GM21360 (cell line): ENCODE results near the gene SH2D6.
"Not testable (repeated sequence)": the region's sequence is repeated elsewhere in the genome, so short reads cannot be mapped to it uniquely, and the experiment has no call there.

Experiments used
- ATAC-seq: cut with Tn5 transposase; IDR thresholded peaks from one replicate; pipeline ENCODE4 v1.9.1; 2021; ENCODE audit warnings: mild to moderate bottlenecking, moderate library complexity; ENCODE audit not compliant: unreplicated experiment

The SH2D6 gene

DNA sequence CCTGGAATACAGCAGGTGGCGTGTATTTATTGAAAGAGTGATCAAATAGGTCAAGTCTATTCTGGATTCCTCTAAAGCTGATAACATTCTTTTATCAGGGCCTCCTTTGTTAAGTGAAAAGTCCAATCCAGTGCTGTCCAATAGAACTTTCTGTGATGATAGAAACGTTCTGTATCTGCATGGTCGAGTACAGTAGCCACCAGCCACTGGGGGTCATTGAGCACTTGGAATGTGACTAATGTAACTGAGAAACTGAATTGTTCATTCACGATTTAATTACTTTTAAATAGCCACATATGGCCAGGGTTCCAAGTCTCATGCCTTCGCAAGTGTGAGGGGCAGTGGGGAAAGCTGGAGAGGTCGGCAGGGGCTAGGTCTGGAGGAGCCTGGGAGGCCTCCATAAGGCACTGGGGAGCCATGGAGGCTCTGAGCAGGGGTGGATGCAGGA lies 20.5 kb downstream of the SH2D6 start:
- ATAC-seq: no peak

DNA sequence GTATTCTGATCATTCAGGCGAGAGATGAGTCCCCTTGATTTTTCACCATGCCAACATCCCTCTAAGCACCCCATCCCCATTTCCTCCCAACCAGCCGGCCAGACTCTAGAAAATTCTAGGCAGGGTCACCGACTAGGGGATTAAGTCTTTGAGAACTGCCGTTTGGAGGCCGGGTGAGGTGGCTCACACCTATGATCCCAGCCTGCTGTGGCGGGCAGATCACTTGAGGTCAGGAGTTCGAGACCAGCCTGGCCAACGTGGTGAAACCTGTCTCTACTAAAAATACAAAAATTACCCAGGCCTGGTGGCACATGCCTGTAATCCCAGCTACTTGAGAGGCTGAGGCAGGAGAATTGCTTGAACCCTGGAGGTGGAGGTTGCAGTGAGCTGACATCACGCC lies 21.1 kb downstream of the SH2D6 start:
- ATAC-seq: not testable (repeated sequence)

DNA sequence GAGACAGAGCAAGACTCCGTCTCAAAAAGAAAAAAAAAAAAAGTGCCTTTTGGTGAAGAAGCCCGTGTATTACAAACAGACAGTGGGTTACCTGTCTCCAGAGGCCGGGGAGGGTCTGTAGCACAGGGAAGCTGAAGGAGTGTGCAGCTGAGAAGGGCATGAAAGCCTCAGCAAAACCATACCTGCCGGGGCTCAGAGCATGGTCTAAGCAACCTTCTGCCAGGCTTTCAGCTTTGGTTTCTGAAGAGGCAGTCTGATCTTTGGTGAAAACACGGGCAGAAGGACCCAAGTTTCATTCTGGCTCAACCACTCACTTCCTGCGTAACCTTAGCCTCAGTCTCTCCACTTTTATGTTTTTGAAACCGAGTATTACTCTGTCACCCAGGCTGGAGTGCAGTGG lies 21.5 kb downstream of the SH2D6 start:
- ATAC-seq: no peak

DNA sequence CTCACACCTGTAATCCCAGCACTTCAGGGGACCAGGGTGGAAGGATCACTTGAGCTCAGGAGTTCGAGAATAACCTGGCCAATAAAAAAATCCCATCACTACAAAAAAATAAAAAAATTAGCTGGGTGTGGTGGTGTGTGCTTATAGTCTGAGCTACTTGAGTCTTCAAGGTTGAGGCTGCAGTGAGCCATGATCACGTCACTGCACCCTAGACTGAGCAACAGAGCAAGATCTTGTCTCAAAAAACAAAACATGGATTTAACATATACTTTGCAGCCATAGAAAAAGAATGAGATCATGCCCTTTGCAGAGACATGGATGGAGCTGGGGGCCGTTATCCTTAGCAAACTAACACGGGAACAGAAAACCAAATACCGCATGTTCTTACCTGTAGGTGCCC lies 22.2 kb downstream of the SH2D6 start:
- no peak for ATAC-seq

DNA sequence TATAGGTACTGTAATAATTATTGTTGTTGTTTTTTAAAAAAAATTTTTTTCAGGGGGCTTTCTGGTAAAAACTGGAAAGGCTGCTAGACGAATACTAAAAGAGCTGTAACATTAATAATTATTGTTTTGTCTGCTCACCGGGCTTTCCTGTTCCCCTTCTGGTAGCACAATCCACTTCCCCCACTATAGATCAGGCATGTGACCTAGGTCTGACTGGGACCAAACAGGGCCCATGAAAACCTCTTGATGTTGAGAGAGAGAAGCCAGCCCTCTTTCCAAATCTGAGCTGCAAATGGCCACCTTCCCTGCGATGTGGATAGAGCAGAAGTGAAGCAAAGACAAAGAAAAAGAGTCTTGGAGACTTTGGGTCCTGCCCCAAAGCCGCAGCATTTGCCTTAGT lies 23.4 kb downstream of the SH2D6 start:
- ATAC-seq: no peak

DNA sequence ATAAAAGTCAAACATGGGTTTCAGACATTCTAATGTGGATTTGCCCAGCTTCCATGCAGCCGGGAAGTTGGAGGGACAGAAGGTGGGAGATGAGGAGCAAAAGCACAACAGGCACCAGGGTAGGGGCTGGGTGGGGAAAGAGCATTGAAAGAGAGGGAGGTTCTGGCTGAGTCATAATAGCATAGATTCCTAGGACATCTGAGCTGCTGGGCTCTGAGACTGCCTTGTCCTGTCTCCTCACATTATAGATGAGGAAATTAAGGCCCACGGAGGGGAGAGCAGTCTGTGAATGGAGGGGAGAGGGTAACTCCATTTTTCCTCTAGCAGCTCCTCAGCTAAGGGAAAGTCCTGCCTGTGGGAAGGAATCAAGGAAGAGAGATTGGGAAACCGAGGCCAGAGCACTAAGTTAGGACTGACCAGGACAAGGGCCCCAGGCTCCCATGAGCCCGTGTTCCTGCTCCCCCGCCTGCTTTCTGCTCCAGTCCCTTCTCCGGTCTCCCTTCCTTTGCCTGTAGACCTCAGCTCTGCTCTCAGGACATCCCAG lies 26.2 kb downstream of the SH2D6 start:
- no peak for ATAC-seq

DNA sequence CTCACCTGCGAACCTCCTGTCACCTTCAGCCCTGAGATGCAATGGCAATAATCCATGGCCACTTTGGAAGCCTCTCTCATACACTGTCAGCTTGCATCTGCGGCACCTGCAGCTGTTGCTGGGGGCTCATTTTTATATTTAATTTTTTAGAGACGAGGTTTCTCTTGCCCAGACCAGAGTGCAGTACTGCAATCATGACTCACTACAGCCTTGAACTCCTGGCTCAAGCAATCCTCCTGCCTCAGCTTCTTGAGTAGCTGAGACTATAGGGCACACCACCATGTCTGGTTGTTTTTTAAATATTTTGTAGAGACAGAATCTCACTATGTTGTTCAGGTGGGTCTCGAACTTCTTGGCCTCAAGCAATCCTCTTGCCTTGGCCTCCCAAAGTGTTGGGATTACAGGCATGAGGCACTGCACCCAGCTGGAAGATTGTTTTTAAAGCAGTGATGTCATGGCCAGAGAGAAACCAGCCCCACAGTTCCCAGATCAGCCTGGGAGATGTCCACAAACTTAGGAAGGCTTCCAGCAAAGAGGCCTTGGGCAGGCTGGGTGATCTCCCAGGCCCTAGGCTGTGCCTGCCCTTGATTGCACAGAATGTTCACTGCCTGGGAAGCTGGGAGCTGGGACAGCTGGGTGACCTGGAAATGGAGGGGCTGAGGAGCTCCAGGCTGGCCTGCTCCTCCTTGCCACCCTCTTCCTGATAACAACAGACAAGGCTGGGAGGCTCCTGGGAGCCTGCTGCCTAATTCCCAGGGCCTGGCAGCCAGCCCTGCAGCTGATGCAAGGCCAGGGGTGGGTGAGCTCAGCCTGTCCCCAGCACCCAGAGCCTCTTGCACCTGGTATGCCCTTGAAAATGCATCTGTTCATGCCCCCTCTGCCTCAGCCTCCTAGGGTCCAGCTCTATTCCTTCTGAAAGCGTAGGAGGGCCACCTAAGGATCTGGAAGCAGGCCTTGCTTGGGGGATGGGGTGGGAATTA lies 27.1 kb downstream of the SH2D6 start:
- ATAC-seq: no peak

DNA sequence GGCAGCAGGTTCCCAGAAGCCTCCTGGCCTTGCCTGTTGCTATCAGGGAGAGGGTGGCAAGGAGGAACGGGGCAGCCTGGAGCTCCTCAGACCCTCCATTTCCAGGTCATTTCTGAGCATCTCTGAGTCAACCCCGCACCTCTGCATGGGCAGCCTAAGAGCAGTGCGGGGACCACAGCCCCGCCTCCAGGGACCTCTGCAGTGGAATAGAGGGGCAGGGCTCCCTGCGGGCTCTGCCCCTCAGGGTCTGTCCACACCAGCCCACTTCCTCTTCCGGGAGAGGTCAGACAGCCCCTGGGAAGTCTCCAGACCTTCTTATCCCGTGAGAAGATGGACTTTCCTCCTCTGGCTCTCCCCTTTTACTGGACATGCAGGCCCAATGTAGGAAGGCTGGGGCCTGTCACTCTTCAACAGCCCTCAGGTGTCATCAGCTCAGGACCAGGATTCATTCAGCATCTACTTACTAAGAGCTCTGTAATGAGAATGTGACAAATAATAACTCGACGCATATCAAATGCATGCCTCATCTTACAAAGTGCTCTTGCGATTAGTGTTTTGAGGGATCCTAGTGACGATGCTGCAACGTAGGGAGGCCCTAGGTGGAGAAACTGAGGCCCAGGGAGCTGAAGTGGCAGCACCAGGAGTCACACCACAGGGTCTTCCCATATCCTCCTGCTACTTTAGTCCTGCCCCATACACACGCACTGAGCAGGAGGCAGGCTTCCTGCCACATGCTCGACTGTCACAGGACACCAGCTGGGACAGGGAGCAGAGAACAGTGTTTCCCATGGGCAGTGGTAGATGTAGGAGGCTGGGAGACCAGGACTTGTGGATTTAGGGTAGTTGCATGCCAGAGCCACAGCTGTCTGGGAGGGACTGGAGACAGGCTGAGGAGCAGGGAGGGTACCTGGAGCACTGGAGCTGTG lies 28.0 kb downstream of the SH2D6 start:
- no peak for ATAC-seq

DNA sequence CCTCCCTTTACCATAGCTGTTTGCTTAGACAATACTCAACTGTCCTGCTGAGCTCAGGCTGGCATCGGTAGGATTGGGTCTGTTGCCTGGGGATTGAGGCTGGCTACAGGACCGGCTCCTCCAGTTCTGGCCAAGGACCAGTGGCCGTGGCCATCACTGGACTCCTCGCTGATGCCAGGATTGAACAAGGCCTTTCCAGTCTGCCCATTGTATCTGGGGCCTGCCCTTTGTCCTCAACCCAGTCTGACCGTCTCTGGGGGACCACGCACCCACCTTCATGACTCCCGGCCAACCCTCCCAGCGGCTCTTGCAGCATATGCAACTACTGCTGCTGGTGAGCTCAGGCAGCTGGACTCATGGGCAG lies 28.7 kb downstream of the SH2D6 start:
- ATAC-seq: no peak

DNA sequence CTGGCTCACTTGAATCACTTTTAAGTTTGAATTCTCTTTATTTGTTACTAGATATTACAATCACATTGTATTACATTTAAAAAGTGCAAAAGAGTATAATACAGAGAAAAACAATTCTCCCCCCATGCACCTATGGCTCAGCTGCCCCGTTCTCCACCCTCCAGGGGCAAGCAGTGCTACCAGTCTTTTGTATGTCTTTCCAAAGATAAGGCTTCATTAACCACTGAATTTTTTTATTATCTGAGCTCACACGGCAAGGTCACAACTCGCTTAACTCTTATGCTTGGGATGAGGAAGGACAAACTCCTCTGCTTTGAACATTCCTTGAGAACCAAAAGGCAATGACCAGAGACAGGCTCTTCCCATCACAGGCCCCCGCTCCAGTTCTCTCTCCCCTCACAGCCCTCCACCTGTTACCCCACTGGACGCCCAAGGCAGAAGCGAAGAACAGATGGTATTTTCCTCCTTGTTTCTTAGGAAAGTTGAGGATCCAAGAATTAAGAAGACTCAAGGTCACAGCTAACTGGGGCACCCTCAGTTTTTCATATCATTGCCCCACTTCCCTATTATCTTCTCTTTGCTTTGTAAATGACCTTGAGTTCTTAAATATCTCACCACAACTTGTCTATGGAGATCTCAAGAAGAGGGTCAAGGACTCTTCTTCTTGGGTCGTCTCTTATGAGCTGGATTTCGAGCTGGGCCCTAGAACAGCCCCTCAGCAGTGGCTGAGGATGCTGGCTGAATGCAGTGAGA lies 30.1 kb downstream of the SH2D6 start:
- no peak for ATAC-seq

DNA sequence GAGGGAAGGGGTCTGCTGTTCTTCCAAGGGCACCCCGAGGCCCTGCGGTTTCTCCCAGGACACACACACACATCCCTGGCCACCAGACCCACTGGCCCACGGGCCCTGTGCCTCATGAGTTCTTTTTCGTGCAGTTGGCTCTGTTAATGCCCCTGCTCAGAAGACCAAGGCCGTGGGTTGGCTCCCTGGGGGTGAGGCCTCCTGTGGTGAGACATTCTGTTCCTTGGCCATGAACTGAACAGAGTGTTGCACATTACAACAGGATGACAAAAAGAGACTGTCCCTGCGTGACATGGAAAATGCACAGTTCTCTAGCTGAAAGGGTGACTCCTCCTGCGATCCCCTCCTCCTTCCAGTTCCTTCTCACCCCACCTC lies 30.7 kb downstream of the SH2D6 start:
- no peak for ATAC-seq

DNA sequence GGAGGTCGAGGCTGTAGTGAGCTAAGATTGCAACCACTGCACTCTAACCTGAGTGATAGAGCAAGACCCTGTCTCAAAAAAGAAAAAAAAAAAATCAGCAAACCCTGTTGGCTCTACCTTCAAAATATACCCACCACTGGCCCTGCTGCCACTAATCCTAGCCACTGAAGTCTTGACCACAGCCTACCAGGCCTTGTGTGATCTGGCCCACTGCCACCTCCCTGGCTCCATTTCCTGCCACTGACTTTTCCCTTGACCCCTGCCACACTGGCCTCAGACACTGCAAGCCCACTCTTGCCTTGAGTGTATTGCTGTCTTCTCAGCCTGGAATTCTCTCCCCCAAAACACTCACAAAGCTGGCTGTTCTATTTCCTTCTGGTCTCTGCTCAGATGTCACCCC lies 33.7 kb downstream of the SH2D6 start:
- no peak for ATAC-seq

DNA sequence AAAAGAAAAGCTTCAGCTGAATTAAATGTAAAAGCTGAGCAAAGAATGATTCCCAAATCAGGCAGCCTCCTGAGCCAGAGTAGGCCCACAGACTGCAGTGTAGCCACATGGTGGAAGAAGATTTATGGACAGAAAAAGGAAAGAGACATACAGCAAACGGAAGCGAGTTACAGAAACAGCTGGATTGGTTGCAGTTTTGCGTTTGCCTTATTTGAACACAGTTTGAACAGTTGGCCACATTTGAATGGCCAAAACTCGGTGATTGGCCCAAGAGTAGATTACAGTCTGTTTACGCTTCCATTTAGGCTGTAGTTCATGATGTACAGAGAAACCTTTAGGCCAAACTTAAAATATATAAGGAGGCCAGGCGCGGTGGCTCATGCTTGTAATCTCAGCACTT lies 35.1 kb downstream of the SH2D6 start:
- ATAC-seq: no peak

DNA sequence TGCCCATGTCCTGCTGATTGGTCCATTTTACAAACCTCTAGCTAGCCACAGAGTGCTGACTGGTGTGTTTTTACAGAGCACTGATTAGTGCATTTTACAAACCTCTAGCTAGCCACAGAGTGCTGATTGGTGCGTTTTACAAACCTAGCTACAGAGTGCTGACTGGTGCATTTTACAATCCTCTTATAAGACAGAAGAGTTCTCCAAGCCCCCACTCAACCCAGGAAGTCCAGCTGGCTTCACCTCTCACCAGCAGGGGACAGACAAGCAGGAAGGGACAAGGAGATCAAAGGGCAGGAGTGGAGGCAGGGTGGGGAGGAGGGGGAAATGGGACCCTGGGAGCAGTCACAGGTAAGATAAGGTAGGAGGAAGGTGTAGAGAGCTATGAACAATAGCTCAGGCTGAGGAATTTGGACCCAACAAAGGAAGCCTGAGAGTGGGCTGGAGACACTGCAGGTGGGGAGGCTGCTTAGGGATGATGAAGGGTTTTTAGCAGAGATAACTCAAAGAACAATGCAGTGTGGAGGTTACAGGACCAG lies 37.1 kb downstream of the SH2D6 start:
- no peak for ATAC-seq

DNA sequence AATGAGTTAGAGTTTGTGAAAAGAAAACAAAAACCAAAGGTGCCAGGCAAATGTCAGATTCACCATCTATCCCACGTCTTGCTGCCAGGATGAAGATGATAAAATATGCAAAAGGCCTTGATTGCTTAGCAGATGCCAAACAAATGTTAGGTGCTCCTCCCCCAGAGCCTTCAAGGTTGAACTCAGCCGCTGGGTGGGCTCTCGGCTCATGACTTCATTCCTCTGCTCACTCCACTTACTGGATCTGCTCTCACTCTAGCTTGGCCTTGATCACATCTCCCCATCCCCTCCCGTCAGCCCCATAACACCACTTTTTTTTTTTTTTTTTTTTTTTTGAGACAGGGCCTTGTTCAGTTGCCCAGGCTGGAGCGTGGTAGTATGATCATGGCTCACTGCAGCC lies 38.5 kb downstream of the SH2D6 start:
- ATAC-seq: no peak

DNA sequence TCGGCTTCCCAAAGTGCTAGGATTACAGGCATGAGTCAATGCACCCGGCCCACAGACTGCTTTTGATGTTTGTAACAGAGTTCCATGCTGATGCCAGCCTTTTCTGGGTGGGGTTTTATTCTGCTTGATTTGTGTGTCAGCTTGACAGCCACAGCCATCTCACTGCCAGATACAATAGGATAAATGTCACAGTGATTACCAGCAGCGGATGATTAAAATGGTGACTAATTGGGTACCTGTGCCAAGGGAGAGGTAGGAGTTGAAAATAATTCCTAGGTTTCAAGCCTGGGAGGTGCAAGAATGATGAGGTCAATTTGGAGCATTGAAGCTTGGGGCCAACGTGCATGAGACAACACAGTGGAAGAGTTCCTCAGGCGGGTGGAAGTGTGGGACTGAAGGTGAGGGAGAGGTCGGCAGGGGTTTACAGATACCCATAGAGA lies 39.4 kb downstream of the SH2D6 start:
- no peak for ATAC-seq

DNA sequence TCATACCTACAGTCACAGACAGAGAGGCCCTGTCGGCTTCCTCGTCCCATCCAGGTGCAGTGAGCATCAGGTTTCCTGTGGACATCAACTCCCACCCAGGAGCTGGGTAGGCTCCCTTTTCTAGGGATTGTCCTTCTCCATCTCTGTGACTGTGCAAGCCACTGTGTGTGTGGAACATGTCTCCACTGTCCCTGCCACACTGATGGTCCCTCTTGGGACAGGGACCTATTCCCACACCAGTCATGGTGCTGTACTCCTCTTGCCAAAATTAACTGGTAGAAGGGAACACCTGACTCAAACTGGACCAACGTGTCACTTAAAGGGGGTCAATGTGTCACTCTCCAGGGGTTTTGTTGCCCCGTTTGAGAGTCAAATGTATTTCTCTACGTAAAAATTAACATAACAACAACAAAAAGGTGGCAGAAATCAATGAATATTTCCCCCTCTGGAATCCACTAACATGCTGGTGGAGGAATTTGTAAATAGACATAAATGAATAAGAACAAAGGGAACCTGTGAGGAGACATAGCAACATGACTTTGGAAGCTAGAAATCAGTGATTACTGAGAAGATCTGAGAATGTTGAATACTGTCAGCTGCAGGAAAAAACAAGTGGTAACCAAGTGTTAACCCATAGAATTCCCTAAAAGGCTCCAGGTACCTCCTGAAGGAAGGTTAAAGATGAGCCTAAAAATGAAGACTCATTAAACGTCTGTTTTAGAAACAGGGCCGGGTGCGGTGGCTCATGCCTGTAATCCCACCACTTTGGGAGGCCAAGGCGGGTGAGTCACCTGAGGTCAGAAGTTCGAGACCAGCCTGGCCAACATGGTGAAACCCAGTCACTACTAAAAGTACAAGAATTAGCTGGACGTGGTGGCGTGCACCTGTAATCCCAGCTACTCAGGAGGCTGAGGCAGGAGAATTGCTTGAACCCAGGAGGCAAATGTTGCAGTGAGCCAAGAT lies 40.4 kb downstream of the SH2D6 start:
- no peak for ATAC-seq

DNA sequence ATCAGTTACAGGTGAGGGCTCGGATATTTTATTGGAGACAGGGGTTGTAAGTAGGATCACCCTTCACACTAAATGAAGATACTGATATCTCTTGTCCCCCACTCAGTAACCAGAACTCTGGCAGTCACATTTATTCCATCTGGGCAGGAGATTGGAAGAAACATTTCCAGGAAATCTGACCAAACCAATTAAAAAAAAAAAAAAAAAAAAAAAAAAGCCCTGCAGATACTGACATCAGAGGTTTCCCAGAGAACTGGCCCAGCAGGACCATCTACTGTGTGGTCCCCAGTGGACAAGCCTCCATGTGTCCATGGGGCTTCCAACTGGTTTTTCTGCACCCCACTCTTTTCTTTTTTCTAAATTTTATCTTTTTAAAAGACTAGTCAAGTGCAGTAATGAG lies 41.3 kb downstream of the SH2D6 start:
- ATAC-seq: no peak

DNA sequence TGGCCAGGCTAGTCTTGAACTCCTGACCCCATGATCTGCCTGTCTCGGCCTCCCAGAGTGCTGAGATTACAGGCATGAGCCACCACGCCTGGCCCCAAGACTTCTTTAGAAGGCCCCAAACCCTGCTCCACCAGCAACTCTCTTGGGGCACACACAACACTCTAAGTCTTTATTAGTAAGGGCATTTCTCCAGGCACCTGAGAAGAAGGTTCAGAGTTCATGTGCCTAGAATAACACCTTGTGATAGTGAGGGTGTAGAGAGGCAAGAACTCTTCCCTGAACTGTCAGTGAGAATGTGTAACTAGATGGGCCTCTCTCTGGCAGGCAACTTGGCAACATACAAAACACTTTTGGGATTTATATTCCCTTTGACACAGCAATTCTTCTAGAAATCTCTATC lies 43.8 kb downstream of the SH2D6 start:
- no peak for ATAC-seq
